Stomach smooth muscle (tissue), 2 donors: ENCODE data around the gene CRB1.
A peak's percentile ranks its signal among the peaks of the same experiment; 100 is the strongest.

Source experiments
- H3K27ac ChIP-seq: one replicate; pipeline ENCODE4 v1.7.0; 2013; ENCODE audit warnings: mild to moderate bottlenecking, low read length, inconsistent platforms
- H3K27me3 ChIP-seq, 2 donors: one replicate each; pipeline ENCODE4 v1.7.0; 2013; ENCODE audit warnings: low read length in 2 of 2; ENCODE audit not compliant: insufficient read depth in 2 of 2, control insufficient read depth in 1 of 2
- H3K36me3 ChIP-seq, 2 donors: one replicate each; pipeline ENCODE4 v1.7.0; 2013; ENCODE audit warnings: low read length in 2 of 2; ENCODE audit not compliant: control insufficient read depth in 2 of 2, insufficient read depth in 2 of 2
- H3K4me1 ChIP-seq: one replicate; pipeline ENCODE4 v1.7.0; 2013; ENCODE audit warnings: low read length; ENCODE audit not compliant: control insufficient read depth, insufficient read depth
- H3K4me3 ChIP-seq, 2 donors: one replicate each; pipeline ENCODE4 v1.7.0; 2013; ENCODE audit warnings: low read length in 2 of 2
- H3K9ac ChIP-seq, 2 donors: one replicate each; pipeline ENCODE4 v1.7.0; 2013; ENCODE audit warnings: low read length in 2 of 2, mild to moderate bottlenecking in 1 of 2
- H3K9me3 ChIP-seq, 2 donors: one replicate each; pipeline ENCODE4 v1.7.0; 2013; ENCODE audit warnings: low read length in 2 of 2; ENCODE audit not compliant: control insufficient read depth in 2 of 2
- donor health status: healthy.
- donor health status: Pancreatic carcinoma.

CRB1 gene

DNA sequence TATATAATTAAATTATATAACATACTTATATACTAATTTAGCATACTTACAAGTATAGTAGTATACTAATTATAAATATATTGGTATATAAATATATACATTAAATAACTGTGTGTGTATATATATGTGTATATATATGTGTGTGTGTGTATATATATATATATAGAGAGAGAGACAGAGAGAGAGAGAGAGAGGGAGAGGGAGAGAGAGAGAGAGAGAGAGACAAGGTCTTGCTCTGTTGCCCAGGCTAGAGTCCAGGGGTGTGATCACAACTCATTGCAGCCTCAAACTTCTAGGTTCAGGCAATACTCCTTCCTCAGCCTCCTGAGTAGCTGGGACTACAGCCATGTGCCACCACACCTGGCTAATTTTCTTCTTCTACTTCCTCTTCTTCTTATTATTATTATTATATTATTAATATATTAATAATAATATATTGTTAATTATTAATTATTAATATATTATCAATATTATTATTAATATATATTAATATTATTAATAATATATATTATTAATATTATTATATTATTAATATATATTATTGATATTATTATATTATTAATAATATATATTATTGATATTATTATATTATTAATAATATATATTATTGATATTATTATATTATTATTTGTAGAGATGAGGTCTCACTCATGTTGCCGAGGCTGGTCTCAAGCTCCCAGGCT lies 185.5 kb downstream of the CRB1 start:
- no peaks in the 10 kb centered on the region for H3K27me3 ChIP-seq
- no peaks in the 10 kb centered on the region for H3K4me1 ChIP-seq
- H3K27ac ChIP-seq, result no peak overlapping the region
- no peak overlapping the region for H3K9ac ChIP-seq
- H3K36me3 ChIP-seq, result no peaks in the 10 kb centered on the region
- H3K9me3 ChIP-seq, result no peaks in the 10 kb centered on the region
- no peak overlapping the region for H3K4me3 ChIP-seq

DNA sequence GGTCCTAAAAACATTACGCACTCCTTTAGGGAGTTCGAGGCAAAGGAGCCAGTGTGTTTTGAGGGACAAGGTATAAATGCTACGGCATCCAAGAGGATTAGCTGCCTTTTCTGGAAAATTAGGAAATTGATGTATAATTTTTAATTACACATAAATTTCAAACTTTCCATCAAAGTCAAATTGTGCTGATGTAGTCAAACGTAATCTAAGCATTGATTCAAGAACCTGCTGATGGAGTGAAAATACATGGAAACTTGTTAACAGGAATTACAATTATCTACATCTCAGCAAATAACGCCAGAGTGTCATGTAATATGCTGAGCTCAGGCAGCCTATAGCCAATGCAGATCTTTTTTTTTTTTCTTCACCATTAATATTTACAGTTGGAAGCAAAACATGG lies 194.5 kb downstream of the CRB1 start:
- Histone ChIP-seq H3K9me3 (no peaks in the 10 kb centered on the region), H3K4me3 (no peak overlapping the region), H3K27me3 (no peaks in the 10 kb centered on the region), H3K36me3 (no peaks in the 10 kb centered on the region), H3K9ac (no peak overlapping the region), H3K4me1 (no peaks in the 10 kb centered on the region), H3K27ac (no peak overlapping the region)

DNA sequence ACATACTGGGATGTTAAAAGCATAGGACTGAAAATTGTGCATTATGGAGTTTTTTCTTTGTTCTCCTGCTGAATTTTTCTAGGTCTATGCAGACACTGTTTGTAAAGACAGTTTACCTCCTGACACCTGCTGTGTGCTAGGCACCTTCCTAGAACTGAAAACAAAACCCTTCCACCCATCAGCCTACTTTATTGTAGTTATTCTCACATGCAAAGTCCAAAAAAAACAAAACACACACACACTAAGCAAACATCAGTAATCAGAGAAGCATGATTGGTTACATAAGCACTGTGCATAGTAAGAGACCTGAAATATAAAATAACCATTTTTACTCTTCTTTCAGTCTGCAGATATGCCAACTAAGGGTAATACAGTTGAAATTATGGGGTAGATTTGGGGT lies 195.1 kb downstream of the CRB1 start:
- H3K27ac ChIP-seq, result no peak overlapping the region
- H3K9ac ChIP-seq, result no peak overlapping the region
- H3K27me3 ChIP-seq, result no peaks in the 10 kb centered on the region
- no peaks in the 10 kb centered on the region for H3K9me3 ChIP-seq
- no peak overlapping the region for H3K4me3 ChIP-seq
- no peaks in the 10 kb centered on the region for H3K4me1 ChIP-seq
- no peaks in the 10 kb centered on the region for H3K36me3 ChIP-seq

DNA sequence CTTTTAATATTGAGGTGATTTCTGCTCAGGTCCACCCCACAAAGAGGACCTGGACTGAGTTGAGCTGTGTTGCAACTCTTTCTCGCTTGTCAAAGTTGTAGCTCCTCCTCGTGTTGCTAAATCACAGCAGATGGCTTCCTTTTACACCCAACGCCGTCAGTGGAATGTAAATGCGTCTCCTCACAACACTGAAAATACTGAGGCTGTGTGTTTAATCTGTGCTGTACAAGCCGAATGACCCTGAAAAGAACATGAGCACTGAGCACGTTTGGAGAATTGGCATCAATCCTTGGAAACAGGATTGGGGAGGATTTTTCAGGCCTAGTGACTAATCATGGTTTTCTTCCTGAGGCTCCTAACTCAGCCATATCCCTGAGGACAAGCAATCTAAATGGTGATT lies 196.0 kb downstream of the CRB1 start:
- Histone ChIP-seq H3K4me1 (no peaks in the 10 kb centered on the region), H3K4me3 (no peak overlapping the region), H3K9ac (peak overlapping the region in 1 of 2 donors; percentile 24), H3K27me3 (no peaks in the 10 kb centered on the region), H3K9me3 (no peaks in the 10 kb centered on the region), H3K36me3 (no peaks in the 10 kb centered on the region), H3K27ac (no peak overlapping the region)

DNA sequence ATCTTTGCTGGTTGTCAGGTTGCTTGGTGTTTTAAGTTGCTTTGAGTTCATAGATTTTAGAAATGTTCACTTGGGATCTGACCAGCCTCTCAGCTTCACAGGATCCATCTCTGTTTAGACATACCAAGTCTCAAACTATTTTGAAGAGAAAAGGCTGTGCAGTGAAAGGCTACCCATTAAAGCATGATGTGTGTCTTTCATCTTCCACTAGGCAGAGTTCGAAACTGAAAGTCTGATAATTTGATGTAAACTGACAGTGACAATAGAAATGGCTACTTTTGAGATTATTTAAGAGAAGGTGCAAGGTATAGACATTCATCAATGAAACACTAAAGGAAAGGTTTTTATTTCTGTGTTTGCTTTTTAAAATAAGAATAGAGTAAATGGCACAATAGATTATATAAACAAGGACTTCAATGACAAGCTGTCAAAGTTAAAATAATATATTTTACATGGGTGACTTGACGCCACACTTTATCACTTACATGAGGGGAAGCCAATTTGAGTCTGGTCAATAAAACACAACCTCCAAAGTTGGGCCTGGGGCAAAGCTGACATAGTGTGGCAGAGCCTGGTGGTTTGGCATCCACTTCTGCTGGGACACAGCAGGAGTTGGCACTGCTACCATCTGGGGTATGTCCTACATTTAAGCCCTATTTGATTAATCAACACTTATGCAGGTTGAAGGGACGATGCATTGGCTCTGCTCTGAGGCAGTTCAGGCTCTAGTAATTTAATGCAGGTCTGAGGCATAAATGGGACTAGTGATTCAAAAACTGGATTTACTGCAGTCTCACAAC lies 197.7 kb downstream of the CRB1 start:
- no peak overlapping the region for H3K9ac ChIP-seq
- no peaks in the 10 kb centered on the region for H3K27me3 ChIP-seq
- H3K36me3 ChIP-seq, result no peaks in the 10 kb centered on the region
- H3K9me3 ChIP-seq, result no peaks in the 10 kb centered on the region
- H3K27ac ChIP-seq, result no peak overlapping the region
- no peak overlapping the region for H3K4me3 ChIP-seq
- no peaks in the 10 kb centered on the region for H3K4me1 ChIP-seq

DNA sequence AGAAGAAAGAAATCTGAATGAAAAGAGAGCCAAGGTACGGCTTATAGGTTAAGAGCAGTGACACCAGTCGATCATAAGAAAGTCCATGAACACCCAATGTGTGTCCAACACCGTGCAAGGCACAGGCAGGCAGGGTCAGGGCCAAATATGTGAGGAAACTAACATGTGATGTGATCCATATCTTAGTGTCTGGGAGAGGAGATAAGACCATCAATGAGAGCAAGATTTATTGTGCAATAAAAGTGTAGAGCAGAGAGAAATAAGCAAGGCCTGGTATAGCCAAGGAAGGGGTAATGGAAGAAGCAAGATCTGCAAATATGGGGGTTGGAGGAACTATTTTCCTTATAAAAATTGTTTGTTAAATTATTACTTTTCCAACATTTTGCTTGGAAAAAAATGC lies 198.8 kb downstream of the CRB1 start:
- Histone ChIP-seq H3K9ac (no peak overlapping the region), H3K4me3 (no peak overlapping the region), H3K4me1 (no peaks in the 10 kb centered on the region), H3K27ac (no peak overlapping the region), H3K9me3 (no peaks in the 10 kb centered on the region), H3K36me3 (no peaks in the 10 kb centered on the region), H3K27me3 (no peaks in the 10 kb centered on the region)

DNA sequence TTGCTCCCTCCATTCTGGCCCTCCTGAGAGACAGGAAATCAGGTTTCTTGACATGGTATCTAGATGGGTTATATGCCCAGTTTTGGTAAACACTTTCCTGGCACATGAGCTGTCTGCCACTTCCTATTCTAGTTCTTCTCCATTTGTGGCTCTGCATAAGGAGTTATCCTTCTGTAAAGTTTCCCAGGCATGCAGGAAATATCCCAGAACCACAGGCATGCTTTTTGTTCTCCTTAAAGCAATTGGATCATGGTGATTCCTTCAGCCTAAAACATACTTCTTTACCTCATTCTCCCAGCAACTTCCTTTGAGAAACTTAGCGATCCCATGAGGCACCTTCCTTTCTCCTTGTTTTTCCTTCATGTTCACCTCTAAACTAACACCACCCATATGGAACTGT lies 199.8 kb downstream of the CRB1 start:
- no peaks in the 10 kb centered on the region for H3K36me3 ChIP-seq
- H3K4me3 ChIP-seq, result no peak overlapping the region
- no peaks in the 10 kb centered on the region for H3K4me1 ChIP-seq
- H3K9ac ChIP-seq, result no peak overlapping the region
- H3K27me3 ChIP-seq, result no peaks in the 10 kb centered on the region
- H3K27ac ChIP-seq, result no peak overlapping the region
- no peaks in the 10 kb centered on the region for H3K9me3 ChIP-seq

DNA sequence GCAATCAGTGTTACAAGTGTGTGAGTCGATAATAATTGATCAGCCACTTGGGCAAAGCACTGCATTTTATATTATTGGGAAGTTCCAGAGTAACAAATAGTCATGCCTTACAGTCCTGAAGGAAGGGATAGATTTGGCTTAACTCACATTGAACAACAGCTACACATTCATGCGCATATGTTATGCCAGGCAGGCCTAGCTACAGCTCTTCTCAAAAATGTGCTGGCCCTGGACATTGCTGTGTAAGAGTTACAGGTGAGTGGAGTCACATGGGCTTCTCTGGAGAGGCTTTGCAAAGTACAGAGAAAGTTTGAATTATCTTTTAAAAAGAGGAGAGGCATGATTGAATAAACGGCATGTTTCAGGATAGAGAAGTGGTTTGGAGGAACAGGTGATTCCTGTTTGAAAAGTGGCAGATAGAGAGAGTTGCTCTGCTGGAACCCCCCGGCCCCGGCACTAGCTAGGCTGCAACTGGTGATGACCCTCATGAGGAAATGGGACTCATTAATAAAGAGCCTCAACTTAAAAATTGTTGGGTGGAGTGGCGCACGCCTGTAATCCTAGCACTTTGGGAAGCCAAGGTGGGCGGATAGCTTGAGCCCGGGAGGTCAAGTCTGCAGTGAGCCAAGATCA lies 200.6 kb downstream of the CRB1 start:
- H3K9me3 ChIP-seq, result no peaks in the 10 kb centered on the region
- no peaks in the 10 kb centered on the region for H3K4me1 ChIP-seq
- H3K27me3 ChIP-seq, result no peaks in the 10 kb centered on the region
- H3K4me3 ChIP-seq, result no peak overlapping the region
- H3K27ac ChIP-seq, result no peak overlapping the region
- no peaks in the 10 kb centered on the region for H3K36me3 ChIP-seq
- H3K9ac ChIP-seq, result no peak overlapping the region

DNA sequence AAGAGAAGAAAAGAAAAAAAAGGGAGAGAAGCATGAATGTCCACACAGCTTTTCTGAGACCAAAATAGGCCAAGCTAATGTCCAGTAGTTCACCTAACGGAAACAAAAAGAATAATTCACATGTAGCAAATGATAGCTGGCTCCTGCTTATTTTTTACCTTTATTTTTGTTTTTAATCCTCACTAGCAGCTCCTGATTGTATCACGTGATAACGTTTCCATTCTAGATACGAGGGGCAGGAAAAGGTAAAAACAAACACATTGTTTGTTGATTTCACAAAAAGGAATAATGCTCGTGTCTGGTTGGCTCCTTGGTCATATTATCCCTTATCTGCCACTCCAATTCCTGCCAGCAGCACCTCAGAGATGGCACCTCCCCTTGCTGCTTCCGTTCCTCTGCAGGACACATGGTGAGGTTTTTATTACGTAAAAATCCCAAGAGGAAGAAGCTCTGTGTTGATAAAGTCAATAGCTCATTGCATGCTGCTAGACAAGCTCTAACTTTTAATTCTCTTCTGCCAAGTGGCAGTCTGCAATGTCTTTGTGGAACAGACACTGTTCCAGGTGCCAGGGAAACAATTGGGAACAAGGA lies 201.7 kb downstream of the CRB1 start:
- Histone ChIP-seq H3K27me3 (no peaks in the 10 kb centered on the region), H3K27ac (no peak overlapping the region), H3K9me3 (no peaks in the 10 kb centered on the region), H3K36me3 (no peaks in the 10 kb centered on the region), H3K9ac (no peak overlapping the region), H3K4me3 (no peak overlapping the region), H3K4me1 (no peaks in the 10 kb centered on the region)

DNA sequence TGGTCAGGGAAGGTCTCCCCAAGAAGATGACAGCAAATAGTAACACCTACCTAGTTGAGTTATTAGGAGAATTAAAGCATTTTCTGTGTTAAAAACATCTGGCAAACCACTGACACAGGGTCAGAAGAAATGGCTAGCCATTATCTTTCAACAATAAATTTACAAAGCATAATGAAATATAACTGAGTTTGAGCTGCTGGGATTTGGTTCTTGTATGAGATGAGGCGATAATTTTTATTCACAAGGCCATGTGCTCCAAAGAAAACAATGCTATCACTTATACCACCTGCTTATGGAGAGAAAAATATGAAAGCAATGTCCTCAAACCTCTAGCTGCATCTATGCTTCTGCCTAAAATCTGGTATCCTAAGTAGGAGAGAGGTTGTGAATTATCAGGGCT lies 202.3 kb downstream of the CRB1 start:
- H3K4me3 ChIP-seq, result no peak overlapping the region

More for the DNA sequence above, 202.3 kb downstream of the CRB1 start:
- Histone ChIP-seq H3K9ac (no peak overlapping the region), H3K9me3 (no peaks in the 10 kb centered on the region), H3K36me3 (no peaks in the 10 kb centered on the region), H3K27me3 (no peaks in the 10 kb centered on the region), H3K27ac (no peak overlapping the region), H3K4me1 (no peaks in the 10 kb centered on the region)
